HepG2 (cell line): ENCODE data around the gene ALKBH2. TPM values are rescaled to one million over a fixed set of nuclear protein-coding genes. Genes with fewer than 3 reads are reported as not detected.
A peak's percentile ranks its signal among the peaks of the same experiment; 100 is the strongest.

Source experiments
- AFF4 ChIP-seq: sonication (generic); formaldehyde crosslinking; IDR thresholded peaks from 2 replicates; pipeline ENCODE4 v1.4.0; 2020; ENCODE audit warnings: missing genetic modification reagents
- ATF3 ChIP-seq: sonication (generic); formaldehyde crosslinking; IDR thresholded peaks from 2 replicates; pipeline ENCODE4 v1.4.0; 2020; ENCODE audit warnings: missing genetic modification reagents
- CHCHD3 ChIP-seq: sonication (generic); formaldehyde crosslinking; IDR thresholded peaks from 2 replicates; pipeline ENCODE4 v1.8.0; 2022; ENCODE audit warnings: mild to moderate bottlenecking, missing genetic modification reagents, moderate library complexity
- ELF1 ChIP-seq: sonication (generic); formaldehyde crosslinking; IDR thresholded peaks from 2 replicates; pipeline ENCODE4 v1.4.0; 2020; ENCODE audit warnings: missing genetic modification reagents
- ERF ChIP-seq: IDR thresholded peaks from 2 replicates; pipeline ENCODE4 v1.6.1; 2018; ENCODE audit warnings: missing biosample characterization, missing genetic modification reagents
- HDAC1 ChIP-seq: sonication (generic); formaldehyde crosslinking; IDR thresholded peaks from 2 replicates; pipeline ENCODE4 v1.5.1; 2020; ENCODE audit warnings: mild to moderate bottlenecking, missing genetic modification reagents
- MEIS1 ChIP-seq: sonication (generic); formaldehyde crosslinking; IDR thresholded peaks from 2 replicates; pipeline ENCODE4 v1.9.0; 2021; ENCODE audit warnings: mild to moderate bottlenecking, missing genetic modification reagents, moderate library complexity, borderline replicate concordance
- MXD4 ChIP-seq: IDR thresholded peaks from 2 replicates; pipeline ENCODE4 v1.6.1; 2016; ENCODE audit warnings: mild to moderate bottlenecking, missing biosample characterization, missing genetic modification reagents
- MXI1 ChIP-seq: IDR thresholded peaks from 3 replicates; pipeline ENCODE4 v1.6.1; 2012; ENCODE audit warnings: low read depth, low read length, inconsistent platforms, borderline replicate concordance
- NR2C2 ChIP-seq: sonication (generic); formaldehyde crosslinking; IDR thresholded peaks from 2 replicates; pipeline ENCODE4 v1.4.0; 2020; ENCODE audit warnings: missing genetic modification reagents, mild to moderate bottlenecking, moderate library complexity, borderline replicate concordance
- RBM39 ChIP-seq: fragments of 200-400 bp; formaldehyde crosslinking; IDR thresholded peaks from one replicate; pipeline ENCODE4 v1.6.1; 2018; ENCODE audit warnings: antibody characterized with exemption, mild to moderate bottlenecking, low read depth, low read length; ENCODE audit not compliant: poor library complexity, severe bottlenecking
- RERE ChIP-seq: IDR thresholded peaks from 2 replicates; pipeline ENCODE4 v1.6.1; 2016; ENCODE audit warnings: low read depth, missing genetic modification reagents, missing compliant biosample characterization
- TGIF2 ChIP-seq: IDR thresholded peaks from 2 replicates; pipeline ENCODE4 v1.6.1; 2016; ENCODE audit warnings: control low read depth, missing compliant biosample characterization
- USF2 ChIP-seq, 2 experiments: sonication (generic) in 1 of 2; formaldehyde crosslinking in 1 of 2; IDR thresholded peaks; 2 replicates each; pipeline versions ENCODE4 v1.5.1 to v1.6.1; 2011 to 2020; ENCODE audit warnings: borderline replicate concordance in 1 of 2, low read depth in 1 of 2, low read length in 1 of 2, mild to moderate bottlenecking in 1 of 2, missing genetic modification reagents in 1 of 2, moderate library complexity in 1 of 2
- ZBTB7B ChIP-seq: sonication (generic); formaldehyde crosslinking; IDR thresholded peaks from 2 replicates; pipeline ENCODE4 v1.4.0; 2020; ENCODE audit warnings: missing genetic modification reagents
- ZNF788 ChIP-seq: sonication (generic); formaldehyde crosslinking; IDR thresholded peaks from 2 replicates; pipeline ENCODE4 v1.5.0; 2020; ENCODE audit warnings: mild to moderate bottlenecking, missing genetic modification reagents, borderline replicate concordance
- polyA plus RNA-seq, 8 experiments: library from polyadenylated mRNA; depleted of rRNA in 3 of 8; stranded (reverse) in 7 of 8; unstranded in 1 of 8; fragments of >200 nt; fragmentation: Illumina TruSeq in 4 of 8; extraction: Trizol in 4 of 8; gene quantifications; 2 replicates each; pipeline versions ENCODE4 v1.2.1 to v1.2.3, GENCODE V29; 2011 to 2016; ENCODE audit warnings: low read depth in 4 of 8, missing spikeins in 1 of 8, mixed read lengths in 1 of 8; ENCODE audit not compliant: insufficient read depth in 1 of 8
- total RNA-seq, 5 experiments: library from RNA; depleted of rRNA; stranded (reverse); fragments of >200 nt; fragmentation: Illumina TruSeq; extraction: Trizol; gene quantifications; 2 replicates each; pipeline ENCODE4 v1.2.3, GENCODE V29; 2016; ENCODE audit warnings: low read depth in 1 of 5

ALKBH2 gene
- total and polyA plus RNA-seq, 2 of the 13 experiments (the other 11 are each of a cell fraction or from before 2014, with no cell fraction given), result 21.0 to 40.5 TPM

- TF ChIP-seq AFF4 (no peak), TGIF2 (CRISPR knock-in tag) (peak; percentile 80), MEIS1 (CRISPR knock-in tag) (no peak), CHCHD3 (no peak), RERE (CRISPR knock-in tag) (no peak), RBM39 (no peak), ELF1 (peak; percentile 77), ATF3 (no peak), NR2C2 (CRISPR knock-in tag) (peak; percentile 61; the same call in 1 of the 2 replicates), MXI1 (peak; percentile 82; the same call in 1 of the 3 replicates), MXD4 (CRISPR knock-in tag) (peak; percentile 76), ZBTB7B (CRISPR knock-in tag) (peak; percentile 86), ZNF788 (peak; percentile 78; the same call in 1 of the 2 replicates), ERF (CRISPR knock-in tag) (peak; percentile 80), USF2 (IDR thresholded peaks at IDR 0.05; ENCODE audit: low read depth, low read length) (no peak), USF2 (CRISPR knock-in tag; IDR thresholded peaks at IDR 0.05; ENCODE audit: borderline replicate concordance) (no peak), HDAC1 (peak; percentile 88)
These were observed 22.7 kb upstream of the ALKBH2 start, which contains the start of gene ACACB (continued) for GRCh38 chr12:109115758-109116610.
